ENCODE results near the gene TTYH3. TPM values are rescaled to one million over a fixed set of nuclear protein-coding genes. Genes with fewer than 3 reads are reported as not detected.
A peak's percentile ranks its signal among the peaks of the same experiment; 100 is the strongest.

TTYH3 gene
- total and polyA plus RNA-seq, 3 donors from 2014 or later, result 35.6 to 69.9 (median 59.5) TPM

DNA sequence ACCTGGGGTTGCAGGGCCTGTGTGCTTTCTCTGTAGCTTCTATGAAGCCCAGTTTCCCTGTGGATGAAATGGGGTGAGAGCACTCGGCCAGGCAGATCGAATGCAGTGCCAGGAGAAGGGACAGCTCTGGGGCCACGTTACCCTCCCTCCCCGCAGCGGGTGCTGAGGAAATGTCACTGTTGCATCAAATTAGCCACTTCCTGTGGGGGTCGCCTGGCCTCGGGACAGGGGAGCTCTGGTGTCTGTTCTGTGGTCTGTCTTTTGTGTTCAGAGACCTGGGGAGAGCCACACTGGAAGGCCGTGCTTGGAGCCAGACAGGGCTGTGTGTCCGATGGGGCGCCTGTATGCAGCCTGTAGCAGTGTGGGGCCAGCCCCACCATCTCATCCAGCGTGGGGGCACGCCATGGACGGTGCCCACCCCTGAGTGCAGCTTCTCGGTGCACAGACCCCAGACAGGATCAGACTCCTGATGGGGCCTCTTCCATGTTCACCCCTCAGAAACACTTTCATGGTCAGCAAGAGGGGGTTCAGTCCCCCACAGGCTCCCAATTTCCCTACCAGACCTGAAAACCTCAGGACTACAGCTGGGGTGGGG is 13.6 kb downstream of the TTYH3 start:
- intact Hi-C loops (cut with DNase I; ENCODE audit: low total_unique reads), result no loop called here
- TF ChIP-seq CTCF (IDR thresholded peaks at IDR 0.05) (no peak), POLR2A (IDR thresholded peaks at IDR 0.05) (no peak)
- Histone ChIP-seq H3K36me3 (ENCODE audit: low read depth, missing control alignments) (no peaks in the 10 kb centered on the region), H3K9me3 (no peaks in the 10 kb centered on the region), H3K27me3 (no peaks in the 10 kb centered on the region), H3K27ac (no peak overlapping the region), H3K4me1 (peaks cover 16% of the 10 kb centered on the region), H3K4me3 (no peak overlapping the region)
- WGBS, 2 donors, result 77 to 81% methylated on average over 7 to 14 of the region's 14 CpGs
- no peak for DNase-seq

DNA sequence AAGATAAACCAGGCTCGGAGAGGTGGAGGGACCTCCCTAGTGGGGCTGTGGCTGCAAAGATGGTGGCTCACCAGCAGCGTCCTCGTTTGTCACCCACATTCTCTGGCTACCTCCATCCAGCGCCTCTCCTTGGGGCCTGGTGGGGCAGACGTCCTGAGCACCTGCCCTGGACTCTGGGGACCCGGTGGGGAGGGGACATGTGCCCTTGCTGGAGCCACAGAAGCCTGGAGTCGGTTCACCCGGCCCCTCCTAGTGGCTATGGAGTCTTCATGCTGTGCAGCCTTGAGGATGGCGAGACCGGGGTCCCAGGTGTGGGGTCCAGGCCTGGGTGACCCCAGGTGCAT is 14.5 kb downstream of the TTYH3 start:
- intact Hi-C loops (cut with DNase I; ENCODE audit: low total_unique reads), result no loop called here
- Histone ChIP-seq H3K36me3 (ENCODE audit: low read depth, missing control alignments) (no peaks in the 10 kb centered on the region), H3K4me1 (peaks cover 7% of the 10 kb centered on the region), H3K4me3 (no peak overlapping the region), H3K27me3 (no peaks in the 10 kb centered on the region), H3K9me3 (no peaks in the 10 kb centered on the region), H3K27ac (no peak overlapping the region)
- TF ChIP-seq POLR2A (IDR thresholded peaks at IDR 0.05) (no peak), CTCF (IDR thresholded peaks at IDR 0.05) (no peak)
- DNase-seq, result no peak
- 89 to 92% methylated on average over 6 to 10 of the region's 10 CpGs for WGBS, 2 donors

- intact Hi-C loops (cut with DNase I; ENCODE audit: low total_unique reads), result no loop called here
- H3K27me3 ChIP-seq, result no peaks in the 10 kb centered on the region
- no peak overlapping the region for H3K27ac ChIP-seq
- no peak for TF ChIP-seq CTCF (IDR thresholded peaks at IDR 0.05)
- no peak for TF ChIP-seq POLR2A (IDR thresholded peaks at IDR 0.05)
- H3K36me3 ChIP-seq (ENCODE audit: low read depth, missing control alignments), result no peaks in the 10 kb centered on the region
- DNase-seq, result peak; percentile 54
- no peaks in the 10 kb centered on the region for H3K9me3 ChIP-seq
- H3K4me3 ChIP-seq, result peak overlapping the region in 1 of 2 donors; percentile 47
- WGBS, 2 donors, result 63 to 70% methylated on average over 22 to 63 of the region's 73 CpGs
- H3K4me1 ChIP-seq, result peaks cover under 1% of the 10 kb centered on the region
Observed at GRCh38 chr7:2646680-2647571, 15.1 kb downstream of the TTYH3 start.

DNA sequence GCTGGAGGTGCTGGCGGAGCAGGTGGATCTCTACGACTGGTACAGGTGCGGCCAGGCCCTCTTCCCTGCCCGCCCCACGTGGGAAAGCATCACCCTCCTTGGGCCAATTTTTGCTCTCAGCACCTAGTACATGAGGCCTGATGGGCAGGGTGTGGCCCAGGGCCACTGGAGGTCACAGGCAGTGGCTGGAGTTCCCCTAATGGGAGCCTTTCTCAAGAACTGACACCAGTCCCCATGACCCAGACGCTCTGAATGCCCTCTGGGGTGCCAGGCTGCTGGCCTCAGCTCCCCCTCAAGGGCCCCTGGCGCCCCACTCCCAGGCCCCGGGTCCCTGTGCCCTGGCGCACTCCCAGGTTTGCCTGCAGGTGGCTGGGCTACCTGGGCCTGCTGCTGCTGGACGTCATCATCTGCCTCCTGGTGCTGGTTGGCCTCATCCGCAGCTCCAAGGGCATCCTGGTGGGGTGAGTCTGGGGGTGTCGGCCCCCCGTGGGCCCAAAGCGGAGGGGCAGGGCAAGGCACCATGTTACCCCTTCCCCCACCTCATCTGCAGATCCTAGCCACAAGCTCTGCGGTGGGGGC is 15.9 kb downstream of the TTYH3 start:
- Histone ChIP-seq H3K36me3 (ENCODE audit: low read depth, missing control alignments) (no peaks in the 10 kb centered on the region), H3K27ac (no peak overlapping the region), H3K27me3 (no peaks in the 10 kb centered on the region), H3K4me3 (peak overlapping the region in 1 of 2 donors; percentile 47), H3K9me3 (no peaks in the 10 kb centered on the region), H3K4me1 (no peaks in the 10 kb centered on the region)
- 89 to 90% methylated on average over 9 to 15 of the region's 15 CpGs for WGBS, 2 donors
- intact Hi-C loops (cut with DNase I; ENCODE audit: low total_unique reads), result no loop called here
- TF ChIP-seq CTCF (IDR thresholded peaks at IDR 0.05) (no peak), POLR2A (IDR thresholded peaks at IDR 0.05) (no peak)
- no peak for DNase-seq
